ENCODE results near the gene MAGI3. TPM values are rescaled to one million over a fixed set of nuclear protein-coding genes. Genes with fewer than 3 reads are reported as not detected.
"Not testable (repeated sequence)": the region's sequence is repeated elsewhere in the genome, so short reads cannot be mapped to it uniquely, and the experiment has no call there.

MAGI3 gene
- total RNA-seq, 1 donor from 2014 or later: 6.0 TPM

DNA sequence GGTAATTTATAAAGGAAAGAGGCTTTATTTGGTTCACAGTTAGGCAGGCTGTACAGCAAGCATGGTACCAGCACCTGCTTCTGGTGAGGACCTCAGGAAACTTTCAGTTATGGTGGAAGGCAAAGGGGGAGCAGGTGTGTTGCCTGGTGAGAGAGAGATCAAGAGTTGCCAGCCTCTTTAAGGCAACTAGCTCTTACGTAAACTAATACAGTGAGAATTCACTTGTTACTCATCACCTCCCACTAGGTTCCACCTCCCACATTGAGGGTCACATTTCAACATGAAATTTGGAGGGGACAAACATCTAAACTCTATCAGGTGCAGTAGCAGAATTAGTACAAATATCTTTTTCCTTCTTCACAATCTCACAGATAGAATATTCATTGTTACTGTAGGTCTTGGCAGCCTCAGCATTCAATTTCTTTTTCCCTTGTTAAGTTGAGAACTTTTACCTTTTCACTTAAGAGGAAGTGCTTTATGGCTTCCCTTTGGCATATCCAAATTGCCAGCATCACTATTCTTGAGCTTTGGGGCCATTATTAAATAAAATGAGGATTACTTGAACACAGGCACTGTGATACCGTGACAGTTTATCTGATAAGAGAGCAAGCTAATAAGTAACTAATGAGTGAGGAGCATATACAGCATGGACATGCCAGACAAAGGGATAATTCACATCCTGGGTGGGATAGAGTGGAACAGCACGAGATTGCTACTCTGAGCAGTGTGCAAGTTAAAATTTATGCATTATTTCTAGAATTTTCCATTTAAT is 48.4 kb downstream of the MAGI3 start:
- intact Hi-C loops (cut with micrococcal nuclease): no loop called here

GRCh38 chr1:113439277-113439670 is 49.0 kb downstream of the MAGI3 start:
- intact Hi-C loops (cut with micrococcal nuclease): no loop called here

GRCh38 chr1:113442131-113442530 is 51.8 kb downstream of the MAGI3 start:
- intact Hi-C loops (cut with micrococcal nuclease): no loop called here

DNA sequence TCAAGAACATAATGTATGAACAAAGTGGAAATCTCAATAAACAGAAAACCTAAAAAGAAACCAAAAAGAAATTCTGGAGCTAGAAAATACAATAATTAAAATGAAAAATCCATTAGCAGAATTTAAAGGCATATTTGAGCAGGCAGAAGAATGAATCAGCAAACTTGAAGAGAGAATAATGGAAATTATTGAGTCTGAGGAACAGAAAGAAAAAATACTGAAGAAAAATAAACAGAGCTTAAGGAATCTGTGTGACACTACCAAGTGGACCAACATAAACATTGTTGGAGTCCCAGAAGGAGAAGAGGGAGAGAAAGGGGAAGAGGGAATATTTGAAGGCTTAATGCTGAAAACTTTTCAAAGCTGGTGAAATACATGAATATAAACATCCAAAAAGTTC is 54.5 kb downstream of the MAGI3 start:
- intact Hi-C loops (cut with micrococcal nuclease): no loop called here

DNA sequence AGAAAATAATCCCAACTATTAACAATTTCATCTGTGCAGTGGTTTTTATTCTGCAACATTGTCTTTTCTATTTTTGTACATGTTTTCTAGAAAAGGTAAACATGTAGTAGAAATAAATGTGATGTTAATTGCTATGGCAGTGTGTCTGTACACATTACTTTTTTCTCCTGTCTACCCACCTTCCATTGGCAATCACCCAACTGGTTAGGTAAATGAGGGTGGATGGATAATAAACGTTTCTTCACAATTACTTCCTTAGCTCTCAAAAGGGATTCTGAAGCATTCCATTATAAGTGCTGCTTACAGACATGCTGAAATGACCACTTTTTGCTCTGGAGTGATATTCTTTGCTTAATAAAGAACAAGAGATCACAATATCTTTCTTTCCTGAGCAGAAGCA is 61.4 kb downstream of the MAGI3 start:
- intact Hi-C loops (cut with micrococcal nuclease): no loop called here

DNA sequence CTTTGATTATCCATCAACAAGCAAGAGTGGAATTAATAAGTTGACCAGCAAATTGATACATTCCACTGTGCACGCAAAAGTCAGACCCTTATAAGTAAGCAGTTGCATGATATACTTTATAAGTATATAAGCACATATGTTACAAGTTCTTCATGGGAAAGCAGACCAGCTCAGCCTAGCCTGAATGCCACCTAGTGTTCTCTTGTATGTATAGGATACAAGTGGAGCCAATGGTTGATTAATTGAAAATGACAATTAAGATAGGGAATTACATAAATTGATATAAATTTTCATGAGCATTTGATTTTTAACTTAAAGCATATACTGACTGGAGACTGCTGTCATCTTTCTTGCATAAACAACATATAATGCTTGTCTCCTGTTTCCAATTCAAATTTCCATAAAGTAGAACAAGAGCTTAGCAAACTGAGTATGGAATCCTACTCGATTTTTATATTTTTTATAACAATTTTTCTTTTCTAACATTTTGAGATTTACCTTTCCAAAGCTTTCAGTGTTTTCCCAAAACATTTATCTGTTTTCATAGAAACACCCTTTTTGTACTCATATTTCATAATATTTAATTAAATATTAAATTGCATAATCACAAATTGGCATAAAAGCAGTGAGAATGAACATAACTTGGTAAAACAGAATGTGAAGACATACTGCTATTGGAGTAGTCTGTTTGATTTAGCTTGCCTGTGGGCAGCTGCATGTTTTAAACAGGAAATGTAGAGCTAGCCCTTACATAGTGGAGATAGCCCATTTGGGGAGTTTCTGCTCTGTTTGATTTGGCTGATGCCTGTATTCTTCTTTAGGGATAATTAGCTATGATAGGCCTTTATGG is 62.8 kb downstream of the MAGI3 start:
- intact Hi-C loops (cut with micrococcal nuclease): loop anchor here (1.0 kb wide), 1 partner anchor 313 kb away; no protein-coding TSS in a partner anchor

DNA sequence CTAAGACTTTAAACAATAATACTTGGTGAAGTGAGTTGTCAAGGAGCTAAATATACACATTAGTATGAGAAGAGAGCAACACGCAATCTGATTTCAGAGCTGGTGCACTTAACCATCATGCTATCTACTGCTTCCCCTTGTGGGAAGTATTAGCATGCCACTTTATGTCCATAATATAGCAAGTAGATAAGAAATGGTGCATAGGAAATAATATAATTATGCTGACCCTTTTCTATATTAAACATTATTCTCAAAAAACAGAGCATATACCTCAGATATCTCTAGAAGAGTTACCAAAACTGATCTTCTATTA is 63.4 kb downstream of the MAGI3 start:
- intact Hi-C loops (cut with micrococcal nuclease): loop anchor here (1.0 kb wide), 1 partner anchor 313 kb away; no protein-coding TSS in a partner anchor

- intact Hi-C loops (cut with micrococcal nuclease): no loop called here
Observed at GRCh38 chr1:113455374-113455773, 65.1 kb downstream of the MAGI3 start.

- intact Hi-C loops (cut with micrococcal nuclease): no loop called here
Observed at GRCh38 chr1:113456967-113457366, 66.7 kb downstream of the MAGI3 start.

- intact Hi-C loops (cut with micrococcal nuclease): no loop called here
Observed at GRCh38 chr1:113459279-113459678, 69.0 kb downstream of the MAGI3 start.

- intact Hi-C loops (cut with micrococcal nuclease): no loop called here
Observed at GRCh38 chr1:113467991-113468390, 77.7 kb downstream of the MAGI3 start.

- intact Hi-C loops (cut with micrococcal nuclease): not testable (repeated sequence)
Observed at GRCh38 chr1:113478427-113479195, 88.3 kb downstream of the MAGI3 start.

GRCh38 chr1:113479713-113480676 is 89.7 kb downstream of the MAGI3 start:
- intact Hi-C loops (cut with micrococcal nuclease): no loop called here

- intact Hi-C loops (cut with micrococcal nuclease): not testable (repeated sequence)
Observed at GRCh38 chr1:113485131-113485530, 94.8 kb downstream of the MAGI3 start.

DNA sequence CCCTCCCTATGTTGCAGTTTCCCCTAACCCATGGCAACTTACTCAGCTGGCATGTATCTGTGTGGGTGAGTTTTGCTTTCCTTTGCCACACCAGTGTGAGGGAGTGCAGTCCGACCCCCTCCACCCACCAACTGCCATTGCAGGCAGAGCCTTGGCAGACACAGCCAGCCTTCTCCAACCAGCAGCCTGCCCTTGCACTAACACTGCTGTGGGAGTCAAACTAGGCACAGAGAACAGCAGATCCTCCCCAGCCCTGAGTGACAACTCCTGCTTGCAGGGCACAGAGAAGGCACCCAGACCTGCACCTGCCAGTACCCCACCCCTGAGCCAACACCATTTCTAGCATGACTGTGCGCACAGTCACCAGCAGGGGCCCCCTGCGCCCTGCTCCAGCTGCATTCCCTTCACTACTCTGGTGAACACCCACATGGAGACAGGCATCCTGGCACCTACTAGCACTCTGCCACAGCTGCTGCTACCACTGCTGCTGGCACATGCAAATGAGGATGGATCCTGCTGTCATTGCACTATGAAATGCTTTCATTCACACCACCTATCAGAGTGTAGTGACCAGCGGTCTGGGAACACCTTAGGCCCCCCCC is 98.4 kb downstream of the MAGI3 start:
- intact Hi-C loops (cut with micrococcal nuclease): no loop called here

DNA sequence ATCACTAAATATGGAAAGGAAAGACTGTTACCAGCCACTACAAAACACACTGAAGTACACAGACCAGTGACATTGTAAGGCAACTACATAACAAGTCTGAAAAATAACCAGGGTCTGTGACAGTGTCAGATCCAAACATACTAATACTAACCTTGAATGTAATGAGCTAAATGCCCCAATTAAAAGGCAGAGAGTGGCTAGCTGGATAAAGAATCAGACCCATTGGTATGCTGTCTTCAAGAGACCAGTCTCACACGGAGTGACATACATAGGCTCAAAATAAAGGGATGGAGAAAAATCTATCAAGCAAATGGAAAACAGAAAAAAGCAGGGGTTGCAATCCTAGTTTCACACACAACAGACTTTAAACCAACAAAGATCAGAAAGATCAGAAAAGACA is 100.1 kb downstream of the MAGI3 start:
- intact Hi-C loops (cut with micrococcal nuclease): no loop called here

GRCh38 chr1:113493533-113493932 is 103.2 kb downstream of the MAGI3 start:
- intact Hi-C loops (cut with micrococcal nuclease): no loop called here

DNA sequence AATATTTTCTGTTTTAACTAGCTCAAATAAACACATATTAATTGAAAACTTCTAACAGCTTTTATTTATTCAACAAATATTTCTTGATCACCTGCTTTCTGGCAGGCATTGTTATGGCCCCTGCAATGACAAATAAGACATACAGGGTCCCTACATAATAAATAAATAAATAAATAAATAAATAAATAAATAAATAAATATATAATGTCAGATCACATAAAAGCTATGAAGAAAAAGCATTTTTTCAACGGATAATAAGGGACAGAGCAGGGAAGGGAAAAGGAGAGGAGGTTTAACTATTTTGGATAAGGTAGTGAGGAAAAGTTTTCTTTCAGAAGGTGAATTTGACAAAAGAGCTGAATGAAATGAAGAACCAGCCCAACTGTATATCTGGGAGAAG is 115.0 kb downstream of the MAGI3 start:
- intact Hi-C loops (cut with micrococcal nuclease): no loop called here

- intact Hi-C loops (cut with micrococcal nuclease): no loop called here
Observed at GRCh38 chr1:113507552-113508214, 117.4 kb downstream of the MAGI3 start.
